HCT116 (cell line): ENCODE results near the gene GNG7. TPM values are rescaled to one million over a fixed set of nuclear protein-coding genes. Genes with fewer than 3 reads are reported as not detected.

ENCODE experiments used
- ATAC-seq: fragments of 200-7000 bp; cut with Tn5 transposase; 2 replicates; pipeline ENCODE4 v1.9.1; 2020; ENCODE audit warnings: mild to moderate bottlenecking, moderate library complexity
- BruUV-seq: library from RNA; stranded (reverse); fragments of 400-500 nt; replicated peaks from 2 replicates; lab custom pipeline; 2021; lab: Mats Ljungman, UMichigan
- CTCF ChIA-PET: fragments of 300-600 bp; sonication (Branson Sonifier 250); formaldehyde crosslinking; loops from one replicate; lab custom pipeline; 2021; ENCODE audit warnings: antibody characterized with exemption; lab: Charles Lee
- POLR2A ChIA-PET: fragments of 300-600, 350-600 bp; sonication (Branson Sonifier 250); formaldehyde crosslinking; loops from one replicate; lab custom pipeline; 2021; ENCODE audit warnings: antibody characterized with exemption; lab: Charles Lee
- RAD21 ChIA-PET, 2 experiments: fragments of 300-600 bp; sonication (Branson Sonifier 250); formaldehyde crosslinking; loops; one replicate each; lab custom pipeline; 2023; ENCODE audit warnings: low total read pairs in 2 of 2; ENCODE audit not compliant: uncharacterized antibody in 2 of 2, unreplicated experiment in 2 of 2, low non-redundant PET in 1 of 2; lab: Charles Lee
- DNase-seq: peaks from one replicate; pipeline ENCODE4 v3.0.0-alpha.2; 2010; ENCODE audit warnings: low read depth, low spot score
- H2AFZ ChIP-seq: fragments of 200-600 bp; shearing (Covaris generic), sonication (generic); 2 replicates; pipeline ENCODE4 v1.6.1; 2017; ENCODE audit warnings: low read depth, mixed run types, mixed read lengths, antibody characterized with exemption, low read length; ENCODE audit not compliant: poor library complexity, severe bottlenecking
- H3K27ac ChIP-seq: 2 replicates; pipeline ENCODE4 v1.5.1; 2012; ENCODE audit warnings: low read depth, low read length
- H3K27me3 ChIP-seq: fragments of 200-600 bp; sonication (generic); 2 replicates; pipeline ENCODE4 v1.6.1; 2016; ENCODE audit warnings: mixed run types, low read length, mixed read lengths; ENCODE audit not compliant: insufficient read depth
- H3K36me3 ChIP-seq, 2 experiments: fragments of 200-500 bp in 1 of 2; fragments of 200-600 bp in 1 of 2; sonication (Bioruptor generic) in 1 of 2; sonication (generic) in 1 of 2; 2 replicates each; pipeline versions ENCODE4 v1.5.1 to v1.6.1; 2014 to 2016; ENCODE audit warnings: low read length in 2 of 2, inconsistent platforms in 1 of 2, mixed read lengths in 1 of 2, mixed run types in 1 of 2; ENCODE audit not compliant: insufficient read depth in 2 of 2, control insufficient read depth in 1 of 2
- H3K4me1 ChIP-seq, 2 experiments: fragments of 200-600 bp in 1 of 2; sonication (generic) in 1 of 2; 2 replicates each; pipeline versions ENCODE4 v1.5.1 to v1.6.1; 2012 to 2017; ENCODE audit warnings: low read length in 2 of 2, inconsistent platforms in 1 of 2, mild to moderate bottlenecking in 1 of 2, mixed read lengths in 1 of 2, mixed run types in 1 of 2, moderate library complexity in 1 of 2; ENCODE audit not compliant: insufficient read depth in 2 of 2, control insufficient read depth in 1 of 2
- H3K4me2 ChIP-seq: fragments of 200-600 bp; sonication (generic); 2 replicates; pipeline ENCODE4 v1.6.1; 2017; ENCODE audit warnings: mixed run types, low read length, mixed read lengths
- H3K4me3 ChIP-seq, 2 experiments: fragments of 200-600 bp in 1 of 2; sonication (generic) in 1 of 2; replicated peaks in 1 of 2; 2 replicates each; pipeline ENCODE4 v1.5.1; 2011 to 2016; ENCODE audit warnings: low read length in 2 of 2, control low read depth in 1 of 2, low read depth in 1 of 2, mild to moderate bottlenecking in 1 of 2, mixed read lengths in 1 of 2, mixed run types in 1 of 2
- H3K79me2 ChIP-seq: fragments of 200-600 bp; sonication (generic); 2 replicates; pipeline ENCODE4 v1.6.1; 2017; ENCODE audit warnings: mild to moderate bottlenecking, mixed run types, low read length, moderate library complexity, mixed read lengths; ENCODE audit not compliant: insufficient read depth
- H3K9ac ChIP-seq: fragments of 200-600 bp; sonication (generic); 2 replicates; pipeline ENCODE4 v1.6.1; 2016; ENCODE audit warnings: low read length, mixed read lengths
- H3K9me2 ChIP-seq: fragments of 200-600 bp; sonication (generic), shearing (Covaris generic); 2 replicates; pipeline ENCODE4 v1.6.1; 2017; ENCODE audit warnings: mixed run types, mild to moderate bottlenecking, moderate library complexity; ENCODE audit not compliant: insufficient read depth
- H3K9me3 ChIP-seq, 2 experiments: fragments of 200-500 bp in 1 of 2; fragments of 200-600 bp in 1 of 2; sonication (Bioruptor generic) in 1 of 2; sonication (generic) in 1 of 2; 2 replicates each; pipeline ENCODE4 v1.6.1; 2014 to 2017; ENCODE audit warnings: low read length in 2 of 2, mixed read lengths in 2 of 2, inconsistent platforms in 1 of 2, low read depth in 1 of 2, mild to moderate bottlenecking in 1 of 2, mixed run types in 1 of 2, moderate library complexity in 1 of 2; ENCODE audit not compliant: control insufficient read depth in 1 of 2, insufficient read depth in 1 of 2
- H4K20me1 ChIP-seq: fragments of 200-600 bp; sonication (generic), shearing (Covaris generic); 2 replicates; pipeline ENCODE4 v1.6.1; 2017; ENCODE audit warnings: mixed run types, mild to moderate bottlenecking, moderate library complexity; ENCODE audit not compliant: insufficient read depth
- CEBPB ChIP-seq: IDR thresholded peaks from 2 replicates; pipeline ENCODE4 v1.6.1; 2012; ENCODE audit warnings: low read depth
- EGR1 ChIP-seq: IDR thresholded peaks from 2 replicates; pipeline ENCODE4 v1.6.1; 2012; ENCODE audit warnings: low read depth
- ELF1 ChIP-seq: IDR thresholded peaks from 2 replicates; pipeline ENCODE4 v1.6.1; 2012; ENCODE audit warnings: low read depth, borderline replicate concordance
- FOSL1 ChIP-seq: IDR thresholded peaks from 2 replicates; pipeline ENCODE4 v1.6.1; 2012; ENCODE audit warnings: low read depth
- JUND ChIP-seq: IDR thresholded peaks from 2 replicates; pipeline ENCODE4 v1.6.1; 2012
- RAD21 ChIP-seq: IDR thresholded peaks from 2 replicates; pipeline ENCODE4 v1.6.1; 2012; ENCODE audit warnings: low read depth, mild to moderate bottlenecking
- intact Hi-C: fragments of 100-400 bp; cut with micrococcal nuclease; formaldehyde crosslinking; loops from 2 replicates; pipeline ENCODE4 v1.10.0; 2022
- total RNA-seq: library from RNA; stranded (reverse); gene quantifications from one replicate; pipeline ENCODE4 v1.2.1, GENCODE V29; 2021; ENCODE audit not compliant: unreplicated experiment
- TF ChIP-seq, protein P1 (sequence below): IDR thresholded peaks from 2 replicates; pipeline ENCODE4 v1.6.1; 2011; ENCODE audit warnings: mild to moderate bottlenecking, low read length, moderate library complexity; ENCODE audit not compliant: insufficient replicate concordance; ENCODE audit errors: extremely low read depth
- TF ChIP-seq, protein P2 (sequence below), 3 experiments: fragments of 200-600 bp in 1 of 3; sonication (generic) in 1 of 3; IDR thresholded peaks in 2 of 3; conservative IDR thresholded peaks in 1 of 3; 2 replicates each; pipeline ENCODE4 v1.5.1; 2012 to 2017; ENCODE audit warnings: low read depth in 2 of 3, low read length in 2 of 3, antibody characterized with exemption in 1 of 3, borderline replicate concordance in 1 of 3, control low read depth in 1 of 3, mild to moderate bottlenecking in 1 of 3, mixed read lengths in 1 of 3, mixed run types in 1 of 3, moderate library complexity in 1 of 3; ENCODE audit not compliant: insufficient read depth in 1 of 3

GNG7 gene
- total RNA-seq, 1 experiment from 2014 or later: 11.3 TPM

DNA sequence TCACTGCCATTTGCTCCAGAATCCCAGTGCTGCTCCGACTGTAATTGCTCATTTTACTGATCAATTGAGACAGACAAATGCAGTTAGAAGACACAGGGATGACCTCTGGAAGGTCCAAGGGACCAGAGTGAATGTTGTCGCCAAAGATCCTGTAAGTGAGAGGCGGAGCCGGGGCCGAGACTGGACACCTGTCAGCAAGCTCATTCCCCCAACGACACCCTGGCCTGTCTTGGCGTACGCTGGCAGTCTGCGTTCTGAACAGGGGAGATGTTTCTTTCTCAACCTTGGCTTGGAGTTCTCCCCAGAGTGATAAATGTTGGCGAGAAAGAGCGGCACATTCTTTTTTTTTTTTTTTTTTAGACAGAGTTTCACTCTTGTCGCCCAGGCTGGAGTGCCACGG lies 202.3 kb downstream of the GNG7 start:
- no peak overlapping the region for H2AFZ ChIP-seq
- no peaks in the 10 kb centered on the region for H4K20me1 ChIP-seq
- no peak overlapping the region for H3K4me3 ChIP-seq
- peaks cover 34 to 67% of the 10 kb centered on the region in 2 experiments for H3K4me1 ChIP-seq
- TF ChIP-seq CEBPB (no peak), JUND (no peak), RAD21 (no peak)
- TF ChIP-seq, all 23 proteins: peak for 0
- no peak overlapping the region for H3K27ac ChIP-seq
- ATAC-seq: no peak
- no peaks in the 10 kb centered on the region for H3K36me3 ChIP-seq
- no peaks in the 10 kb centered on the region for H3K9me2 ChIP-seq
- no peak for DNase-seq
- intact Hi-C loops: no loop called here
- RAD21 ChIA-PET: no interaction called here
- no peaks in the 10 kb centered on the region for H3K27me3 ChIP-seq
- no peak overlapping the region for H3K9ac ChIP-seq
- 0 out of 4 replicates have a peak, but pooled peaks cover 0 to 2% of the 10 kb centered on the region in 2 experiments for H3K9me3 ChIP-seq
- no peaks in the 10 kb centered on the region for H3K79me2 ChIP-seq
- POLR2A ChIA-PET: no interaction called here
- H3K4me2 ChIP-seq: no peak overlapping the region
- CTCF ChIA-PET: no interaction called here
- no TSS peak for BruUV-seq

DNA sequence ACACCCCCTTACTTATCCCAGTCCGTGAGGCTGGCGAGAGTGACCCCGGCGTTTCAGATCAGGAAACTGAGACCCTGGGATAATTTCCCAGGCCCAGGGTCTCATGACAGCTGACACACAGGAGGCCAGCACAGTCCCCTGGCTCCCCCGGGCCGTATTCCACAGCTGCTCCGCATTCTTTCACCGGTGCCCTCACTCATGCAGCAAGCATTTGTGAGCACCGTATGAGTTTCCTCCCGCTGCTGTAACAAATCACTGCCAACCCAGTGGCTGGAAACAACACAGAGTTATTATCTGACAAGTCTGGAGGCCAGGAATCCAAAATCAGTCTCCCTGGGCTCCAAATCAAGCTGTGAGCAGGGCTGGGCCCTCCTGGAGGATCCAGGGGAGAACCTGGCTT lies 205.3 kb downstream of the GNG7 start:
- H3K9me3 ChIP-seq: 0 out of 4 replicates have a peak, but pooled peaks cover 0 to 2% of the 10 kb centered on the region in 2 experiments
- no peak overlapping the region for H3K27ac ChIP-seq
- no peaks in the 10 kb centered on the region for H3K9me2 ChIP-seq
- intact Hi-C loops: no loop called here
- RAD21 ChIA-PET: no interaction called here
- no peak overlapping the region for H3K4me2 ChIP-seq
- H3K4me3 ChIP-seq: no peak overlapping the region
- DNase-seq (no peak), ATAC-seq (no peak)
- CTCF ChIA-PET: interaction anchor here (1.5 kb wide), 1 partner anchor 83 kb away, joined by 3 read pairs; no protein-coding TSS in a partner anchor
- POLR2A ChIA-PET: interaction anchor here (4.9 kb wide), 1 partner anchor 21 kb away, joined by 46 read pairs; the partner anchor contains the start of gene GADD45B
- H3K9ac ChIP-seq: no peak overlapping the region
- no peaks in the 10 kb centered on the region for H3K36me3 ChIP-seq
- TF ChIP-seq, protein P1, sequence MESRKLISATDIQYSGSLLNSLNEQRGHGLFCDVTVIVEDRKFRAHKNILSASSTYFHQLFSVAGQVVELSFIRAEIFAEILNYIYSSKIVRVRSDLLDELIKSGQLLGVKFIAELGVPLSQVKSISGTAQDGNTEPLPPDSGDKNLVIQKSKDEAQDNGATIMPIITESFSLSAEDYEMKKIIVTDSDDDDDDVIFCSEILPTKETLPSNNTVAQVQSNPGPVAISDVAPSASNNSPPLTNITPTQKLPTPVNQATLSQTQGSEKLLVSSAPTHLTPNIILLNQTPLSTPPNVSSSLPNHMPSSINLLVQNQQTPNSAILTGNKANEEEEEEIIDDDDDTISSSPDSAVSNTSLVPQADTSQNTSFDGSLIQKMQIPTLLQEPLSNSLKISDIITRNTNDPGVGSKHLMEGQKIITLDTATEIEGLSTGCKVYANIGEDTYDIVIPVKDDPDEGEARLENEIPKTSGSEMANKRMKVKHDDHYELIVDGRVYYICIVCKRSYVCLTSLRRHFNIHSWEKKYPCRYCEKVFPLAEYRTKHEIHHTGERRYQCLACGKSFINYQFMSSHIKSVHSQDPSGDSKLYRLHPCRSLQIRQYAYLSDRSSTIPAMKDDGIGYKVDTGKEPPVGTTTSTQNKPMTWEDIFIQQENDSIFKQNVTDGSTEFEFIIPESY: no peak
- TF ChIP-seq FOSL1 (no peak), ELF1 (no peak), EGR1 (no peak)
- TF ChIP-seq, protein P2, sequence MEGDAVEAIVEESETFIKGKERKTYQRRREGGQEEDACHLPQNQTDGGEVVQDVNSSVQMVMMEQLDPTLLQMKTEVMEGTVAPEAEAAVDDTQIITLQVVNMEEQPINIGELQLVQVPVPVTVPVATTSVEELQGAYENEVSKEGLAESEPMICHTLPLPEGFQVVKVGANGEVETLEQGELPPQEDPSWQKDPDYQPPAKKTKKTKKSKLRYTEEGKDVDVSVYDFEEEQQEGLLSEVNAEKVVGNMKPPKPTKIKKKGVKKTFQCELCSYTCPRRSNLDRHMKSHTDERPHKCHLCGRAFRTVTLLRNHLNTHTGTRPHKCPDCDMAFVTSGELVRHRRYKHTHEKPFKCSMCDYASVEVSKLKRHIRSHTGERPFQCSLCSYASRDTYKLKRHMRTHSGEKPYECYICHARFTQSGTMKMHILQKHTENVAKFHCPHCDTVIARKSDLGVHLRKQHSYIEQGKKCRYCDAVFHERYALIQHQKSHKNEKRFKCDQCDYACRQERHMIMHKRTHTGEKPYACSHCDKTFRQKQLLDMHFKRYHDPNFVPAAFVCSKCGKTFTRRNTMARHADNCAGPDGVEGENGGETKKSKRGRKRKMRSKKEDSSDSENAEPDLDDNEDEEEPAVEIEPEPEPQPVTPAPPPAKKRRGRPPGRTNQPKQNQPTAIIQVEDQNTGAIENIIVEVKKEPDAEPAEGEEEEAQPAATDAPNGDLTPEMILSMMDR (IDR thresholded peaks at IDR 0.05 in 2 of 3, conservative IDR thresholded peaks at IDR 0.05 in 1 of 3; ENCODE audit: borderline replicate concordance in 1 of 3, insufficient read depth in 1 of 3, low read depth in 2 of 3, low read length in 2 of 3): no peak
- no TSS peak for BruUV-seq
- H4K20me1 ChIP-seq: no peaks in the 10 kb centered on the region
- H3K4me1 ChIP-seq: peaks cover 24 to 70% of the 10 kb centered on the region in 2 experiments
- no peaks in the 10 kb centered on the region for H3K79me2 ChIP-seq
- H3K27me3 ChIP-seq: no peaks in the 10 kb centered on the region
- no peak overlapping the region for H2AFZ ChIP-seq
